Uterus (tissue), 4 donors: ENCODE results near the gene SETD6. TPM values are rescaled to one million over a fixed set of nuclear protein-coding genes. Genes with fewer than 3 reads are reported as not detected.

ENCODE experiments used
- DNase-seq, 2 donors: peaks; one replicate each; pipeline ENCODE4 v3.0.0-alpha.2; 2019 to 2020
- H3K27ac ChIP-seq, 2 donors: fragments of 200-600 bp; sonication (generic); 1 replicate in 1 of 2; 2 replicates in 1 of 2; pipeline ENCODE4 v1.5.1; 2016 to 2018
- H3K27me3 ChIP-seq, 2 donors: fragments of 200-600 bp; sonication (generic); one replicate each; pipeline ENCODE4 v1.5.1; 2018 to 2019; ENCODE audit warnings: control low read depth in 1 of 2
- H3K36me3 ChIP-seq, 2 donors: fragments of 200-600 bp; sonication (generic); one replicate each; pipeline ENCODE4 v1.5.1; 2019; ENCODE audit warnings: control low read depth in 1 of 2
- H3K4me1 ChIP-seq, 2 donors: fragments of 200-600 bp; sonication (generic); one replicate each; pipeline ENCODE4 v1.5.1; 2018 to 2019; ENCODE audit warnings: control low read depth in 1 of 2
- H3K4me3 ChIP-seq, 2 donors: fragments of 200-600 bp; sonication (generic); 1 replicate in 1 of 2; 2 replicates in 1 of 2; pipeline ENCODE4 v1.5.1; 2018 to 2019; ENCODE audit warnings: mild to moderate bottlenecking in 1 of 2
- H3K9me3 ChIP-seq, 2 donors: fragments of 200-600 bp; sonication (generic); one replicate each; pipeline ENCODE4 v1.5.1; 2019; ENCODE audit warnings: control low read depth in 1 of 2
- CTCF ChIP-seq, 4 experiments: fragments of 200-600 bp in 2 of 4; fragments of 450-650 bp in 2 of 4; sonication (generic) in 2 of 4; IDR thresholded peaks; one replicate each; pipeline ENCODE4 v1.5.1; 2016 to 2019; ENCODE audit warnings: antibody characterized with exemption in 4 of 4, mild to moderate bottlenecking in 2 of 4, moderate library complexity in 1 of 4
- POLR2A ChIP-seq, 2 donors: fragments of 450-650 bp; IDR thresholded peaks; one replicate each; pipeline ENCODE4 v1.6.1; 2016; ENCODE audit warnings: antibody characterized with exemption in 2 of 2, mild to moderate bottlenecking in 1 of 2, moderate library complexity in 1 of 2
- intact Hi-C: fragments of 100-400 bp; cut with DNase I; formaldehyde crosslinking; loops from one replicate; pipeline ENCODE4 v1.15.1; 2023; ENCODE audit warnings: low total_unique reads
- total RNA-seq, 4 donors: library from RNA; depleted of rRNA in 3 of 4; stranded (reverse); fragments of >200 nt in 3 of 4; gene quantifications; one replicate each; pipeline versions ENCODE4 v1.1.0 to v1.2.4, GENCODE V29; 2014 to 2023
- donor health status: DM: yes; HTN: yes; CAD: no.

Gene SETD6
- total RNA-seq, 4 donors from 2014 or later, result 22.4 to 157 (median 43.0) TPM

GRCh38 chr16:58511933-58512815 is 3.1 kb upstream of the SETD6 start:
- Histone ChIP-seq H3K36me3 (no peaks in the 10 kb centered on the region), H3K4me3 (no peak overlapping the region), H3K4me1 (peaks cover 0 to 4% of the 10 kb centered on the region in 2 donors), H3K9me3 (no peaks in the 10 kb centered on the region), H3K27me3 (no peaks in the 10 kb centered on the region), H3K27ac (no peak overlapping the region)
- intact Hi-C loops, result no loop called here
- peak; percentile 58 to 65 for DNase-seq
- TF ChIP-seq POLR2A (IDR thresholded peaks at IDR 0.05), result no peak
- peak; percentile 44 to 55 (median 52) for TF ChIP-seq CTCF (IDR thresholded peaks at IDR 0.05)

GRCh38 chr16:58513874-58514273 is 1.4 kb upstream of the SETD6 start:
- DNase-seq, result no peak
- no peak overlapping the region for H3K4me3 ChIP-seq
- H3K27me3 ChIP-seq, result no peaks in the 10 kb centered on the region
- H3K36me3 ChIP-seq, result no peaks in the 10 kb centered on the region
- no peak for TF ChIP-seq CTCF (IDR thresholded peaks at IDR 0.05)
- TF ChIP-seq POLR2A (IDR thresholded peaks at IDR 0.05), result no peak
- H3K9me3 ChIP-seq, result no peaks in the 10 kb centered on the region
- intact Hi-C loops, result no loop called here
- peaks cover 0 to 4% of the 10 kb centered on the region in 2 donors for H3K4me1 ChIP-seq
- H3K27ac ChIP-seq, result no peak overlapping the region

- Histone ChIP-seq H3K27me3 (no peaks in the 10 kb centered on the region), H3K27ac (peak overlapping the region; percentile 44 to 75), H3K4me1 (peaks cover 0 to 4% of the 10 kb centered on the region in 2 donors), H3K9me3 (no peaks in the 10 kb centered on the region), H3K4me3 (peak overlapping the region; percentile 64 to 83), H3K36me3 (no peaks in the 10 kb centered on the region)
- no peak for TF ChIP-seq CTCF (IDR thresholded peaks at IDR 0.05)
- TF ChIP-seq POLR2A (IDR thresholded peaks at IDR 0.05), result no peak
- intact Hi-C loops, result no loop called here
- no peak for DNase-seq
Observed at GRCh38 chr16:58515871-58516767, 802 bp downstream of the SETD6 start.

GRCh38 chr16:58516768-58517107 is 1.4 kb downstream of the SETD6 start:
- no peaks in the 10 kb centered on the region for H3K27me3 ChIP-seq
- H3K4me1 ChIP-seq, result peaks cover 0 to 4% of the 10 kb centered on the region in 2 donors
- DNase-seq, result no peak
- no peaks in the 10 kb centered on the region for H3K36me3 ChIP-seq
- intact Hi-C loops, result no loop called here
- no peak overlapping the region for H3K27ac ChIP-seq
- no peak overlapping the region for H3K4me3 ChIP-seq
- H3K9me3 ChIP-seq, result no peaks in the 10 kb centered on the region
- TF ChIP-seq POLR2A (IDR thresholded peaks at IDR 0.05) (no peak), CTCF (IDR thresholded peaks at IDR 0.05) (no peak)
